Activated B cell treated with CpG ODN at 0.5 μM for 24 hours (primary cell): ENCODE results near the gene CLCN7. TPM values are rescaled to one million over a fixed set of nuclear protein-coding genes. Genes with fewer than 3 reads are reported as not detected.

ENCODE experiments used
- ATAC-seq: fragments of 200-7000 bp; cut with Tn5 transposase; one replicate; pipeline ENCODE4 v1.10.0; 2021; ENCODE audit warnings: low read depth, mild to moderate bottlenecking, moderate library complexity
- CTCF ChIA-PET: fragments of 350-600 bp; sonication (Branson Sonifier 250); formaldehyde crosslinking; loops from one replicate; lab custom pipeline; 2021; ENCODE audit warnings: antibody characterized with exemption; lab: Charles Lee
- POLR2A ChIA-PET: fragments of 350-600 bp; sonication (Branson Sonifier 250); formaldehyde crosslinking; loops from one replicate; lab custom pipeline; 2021; ENCODE audit warnings: antibody characterized with exemption; lab: Charles Lee
- DNase-seq: peaks from one replicate; pipeline ENCODE4 v3.0.0; 2022
- H3K27ac Mint-ChIP-seq: one replicate; pipeline ENCODE4 v1.8.0; 2020; ENCODE audit warnings: mixed read lengths
- H3K27me3 Mint-ChIP-seq: one replicate; pipeline ENCODE4 v1.8.0; 2021; ENCODE audit warnings: mixed read lengths
- H3K36me3 Mint-ChIP-seq: one replicate; pipeline ENCODE4 v1.8.0; 2021; ENCODE audit warnings: low read depth, mixed read lengths
- H3K4me1 Mint-ChIP-seq: one replicate; pipeline ENCODE4 v1.8.0; 2021; ENCODE audit warnings: mixed read lengths
- H3K4me3 Mint-ChIP-seq: one replicate; pipeline ENCODE4 v1.8.0; 2020; ENCODE audit warnings: mild to moderate bottlenecking, mixed read lengths
- H3K9me3 Mint-ChIP-seq: one replicate; pipeline ENCODE4 v1.8.0; 2020; ENCODE audit warnings: mixed read lengths
- CTCF ChIP-seq: fragments of 200-600 bp; IDR thresholded peaks from one replicate; pipeline ENCODE4 v1.8.0; 2022; ENCODE audit warnings: antibody characterized with exemption, mild to moderate bottlenecking
- intact Hi-C: fragments of 100-400 bp; cut with micrococcal nuclease; formaldehyde crosslinking; loops from one replicate; pipeline ENCODE4 v1.15.1; 2024
- total RNA-seq: library from RNA; stranded (reverse); gene quantifications from 2 replicates; pipeline ENCODE4 v1.2.3, GENCODE V29; 2022

Gene CLCN7
- total RNA-seq, 1 donor from 2014 or later: 144 TPM

GRCh38 chr16:1433263-1433560, 41.6 kb downstream of the CLCN7 start:
- Mint-ChIP-seq H3K36me3 (no peaks in the 10 kb centered on the region), H3K27ac (no peak overlapping the region), H3K4me3 (no peak overlapping the region), H3K9me3 (no peaks in the 10 kb centered on the region), H3K27me3 (no peaks in the 10 kb centered on the region), H3K4me1 (peaks cover 4% of the 10 kb centered on the region)
- TF ChIP-seq CTCF: no peak
- intact Hi-C loops: no loop called here
- no peak for DNase-seq
- ATAC-seq: no peak
- POLR2A ChIA-PET: interaction anchor here (1.0 to 2.2 kb wide), 4 partner anchors 12 to 177 kb away, joined by 3 to 28 read pairs (median 5); partner anchors contain the start of genes TELO2 and UQCC4
- CTCF ChIA-PET: interaction anchor here (1.0 to 1.1 kb wide), 2 partner anchors 8 to 10 kb away, joined by 3 read pairs; no protein-coding TSS in a partner anchor

- Mint-ChIP-seq H3K36me3 (no peaks in the 10 kb centered on the region), H3K27me3 (no peaks in the 10 kb centered on the region), H3K4me1 (peaks cover 4% of the 10 kb centered on the region), H3K27ac (no peak overlapping the region), H3K9me3 (no peaks in the 10 kb centered on the region), H3K4me3 (peak overlapping the region; percentile 28)
- ChIA-PET POLR2A (interaction anchor here (1.0 to 2.2 kb wide), 4 partner anchors 12 to 178 kb away, joined by 3 to 28 read pairs (median 5); partner anchors contain the start of genes TELO2 and UQCC4), CTCF (interaction anchor here (1.0 to 1.1 kb wide), 2 partner anchors 8 to 11 kb away, joined by 3 read pairs; no protein-coding TSS in a partner anchor)
- ATAC-seq (no peak), DNase-seq (no peak)
- intact Hi-C loops: no loop called here
- no peak for TF ChIP-seq CTCF
These were observed 42.2 kb downstream of the CLCN7 start for GRCh38 chr16:1432388-1433262.

GRCh38 chr16:1431497-1432270, 43.1 kb downstream of the CLCN7 start:
- no peak for TF ChIP-seq CTCF
- Mint-ChIP-seq H3K27ac (no peak overlapping the region), H3K4me3 (peak overlapping the region; percentile 48), H3K9me3 (no peaks in the 10 kb centered on the region), H3K36me3 (no peaks in the 10 kb centered on the region), H3K4me1 (peaks cover 4% of the 10 kb centered on the region), H3K27me3 (no peaks in the 10 kb centered on the region)
- ATAC-seq (no peak), DNase-seq (no peak)
- intact Hi-C loops: no loop called here
- CTCF ChIA-PET: no interaction called here
- POLR2A ChIA-PET: interaction anchor here (0.6 to 2.2 kb wide), 3 partner anchors 10 to 27 kb away, joined by 3 to 28 read pairs (median 7); partner anchors contain the start of gene UQCC4

GRCh38 chr16:1430759-1431496, 43.9 kb downstream of the CLCN7 start, which contains the start of gene PERCC1:
TSS of gene PERCC1 (plus strand) at chr16:1431078. CDS start at chr16:1432594, 1,516 bp downstream.
- no peaks in the 10 kb centered on the region for H3K27me3 Mint-ChIP-seq
- no peaks in the 10 kb centered on the region for H3K36me3 Mint-ChIP-seq
- peaks cover 4% of the 10 kb centered on the region for H3K4me1 Mint-ChIP-seq
- H3K9me3 Mint-ChIP-seq: no peaks in the 10 kb centered on the region
- no peak for TF ChIP-seq CTCF
- intact Hi-C loops: no loop called here
- ATAC-seq: no peak
- peak within 1 kb of the TSS; percentile 24 for H3K27ac Mint-ChIP-seq
- ChIA-PET POLR2A (interaction anchor here (0.6 to 1.7 kb wide), 3 partner anchors 10 to 62 kb away, joined by 3 to 7 read pairs (median 3); partner anchors contain the start of gene UQCC4), CTCF (interaction anchor here (1.2 kb wide), 1 partner anchor 107 kb away, joined by 3 read pairs; no protein-coding TSS in a partner anchor)
- no peak for DNase-seq
- H3K4me3 Mint-ChIP-seq: peak within 1 kb of the TSS; percentile 48
